Astrocyte of the spinal cord (primary cell): Measurements from ENCODE around the gene ERCC6L2.

Experiments used
- DNase-seq: peaks from one replicate; pipeline ENCODE4 v3.0.0; 2011; ENCODE audit warnings: low read depth, low spot score
- H3K4me3 ChIP-seq: 2 replicates; pipeline ENCODE4 v1.5.1; 2011; ENCODE audit warnings: low read depth, mild to moderate bottlenecking, low read length, moderate library complexity
- in situ Hi-C: cut with HindIII; loops from 2 replicates; pipeline ENCODE4 v1.10.0; 2017; ENCODE audit warnings: low sequenced_read_pairs
- TF ChIP-seq, protein P1 (sequence below): IDR thresholded peaks from 2 replicates; pipeline ENCODE4 v1.5.1; 2012; ENCODE audit warnings: low read depth, mild to moderate bottlenecking, low read length, inconsistent platforms

ERCC6L2 gene

DNA sequence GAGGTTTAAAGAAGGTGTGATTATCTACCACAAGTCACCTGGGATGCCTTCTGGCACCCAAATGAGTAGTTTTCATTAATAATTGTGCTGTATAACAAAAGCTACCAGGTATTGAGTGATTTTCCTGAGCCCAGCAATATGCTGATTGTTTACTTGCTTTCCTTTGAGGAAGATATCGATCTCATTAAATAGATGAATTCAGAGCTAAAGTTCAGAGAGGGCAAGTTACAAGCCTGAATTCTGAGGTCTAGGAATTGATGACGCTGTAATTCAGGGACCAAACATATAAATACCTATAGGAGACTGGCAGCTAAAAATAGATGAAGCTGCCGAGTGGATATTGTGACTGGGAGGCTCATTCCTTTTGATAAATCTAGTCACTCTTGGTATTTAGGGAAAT, 1.1 kb downstream of the ERCC6L2 start:
- TF ChIP-seq, protein P1, sequence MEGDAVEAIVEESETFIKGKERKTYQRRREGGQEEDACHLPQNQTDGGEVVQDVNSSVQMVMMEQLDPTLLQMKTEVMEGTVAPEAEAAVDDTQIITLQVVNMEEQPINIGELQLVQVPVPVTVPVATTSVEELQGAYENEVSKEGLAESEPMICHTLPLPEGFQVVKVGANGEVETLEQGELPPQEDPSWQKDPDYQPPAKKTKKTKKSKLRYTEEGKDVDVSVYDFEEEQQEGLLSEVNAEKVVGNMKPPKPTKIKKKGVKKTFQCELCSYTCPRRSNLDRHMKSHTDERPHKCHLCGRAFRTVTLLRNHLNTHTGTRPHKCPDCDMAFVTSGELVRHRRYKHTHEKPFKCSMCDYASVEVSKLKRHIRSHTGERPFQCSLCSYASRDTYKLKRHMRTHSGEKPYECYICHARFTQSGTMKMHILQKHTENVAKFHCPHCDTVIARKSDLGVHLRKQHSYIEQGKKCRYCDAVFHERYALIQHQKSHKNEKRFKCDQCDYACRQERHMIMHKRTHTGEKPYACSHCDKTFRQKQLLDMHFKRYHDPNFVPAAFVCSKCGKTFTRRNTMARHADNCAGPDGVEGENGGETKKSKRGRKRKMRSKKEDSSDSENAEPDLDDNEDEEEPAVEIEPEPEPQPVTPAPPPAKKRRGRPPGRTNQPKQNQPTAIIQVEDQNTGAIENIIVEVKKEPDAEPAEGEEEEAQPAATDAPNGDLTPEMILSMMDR, result no peak
- no peak overlapping the region for H3K4me3 ChIP-seq
- in situ Hi-C loops, result no loop called here
- DNase-seq, result no peak

DNA sequence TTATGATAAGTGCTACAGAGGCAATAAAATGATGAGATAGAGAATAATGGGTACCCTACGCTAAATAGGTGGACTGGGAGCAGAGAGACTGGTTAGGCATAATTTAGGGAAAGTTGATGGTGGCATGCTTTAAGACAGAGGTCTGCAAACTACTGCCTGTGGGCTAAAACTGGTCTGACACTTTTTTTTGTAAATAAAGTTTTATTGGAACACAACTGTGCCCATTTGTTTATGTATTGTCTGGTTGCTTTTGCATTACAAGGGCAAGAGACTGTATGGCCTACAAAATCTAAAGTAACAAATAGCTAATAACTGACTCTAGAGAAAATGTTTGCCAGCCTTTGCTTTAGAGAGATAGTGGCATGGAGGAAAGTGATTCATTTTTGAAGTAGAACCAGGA, 2.5 kb downstream of the ERCC6L2 start:
- TF ChIP-seq, protein P1, result no peak
- DNase-seq, result no peak
- in situ Hi-C loops, result no loop called here
- H3K4me3 ChIP-seq, result no peak overlapping the region

DNA sequence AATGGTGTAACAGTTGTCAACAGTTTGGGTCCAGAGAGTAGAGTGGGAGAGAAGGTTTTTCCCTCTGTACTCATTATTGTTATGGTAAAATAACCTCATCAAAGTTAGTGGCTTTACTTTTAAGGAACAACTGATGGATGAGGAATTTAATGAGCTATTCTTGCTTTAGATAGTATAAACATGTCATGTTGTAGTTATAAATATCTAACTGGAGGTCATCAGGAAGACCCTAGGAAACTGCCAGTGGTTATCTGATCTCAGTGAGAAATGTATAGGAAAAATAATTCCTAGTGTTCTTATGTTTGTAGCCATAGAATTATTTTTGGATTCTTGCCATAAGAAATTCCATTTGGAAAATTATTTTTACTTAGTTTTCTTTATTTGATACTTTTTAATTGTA, 4.1 kb downstream of the ERCC6L2 start:
- no peak for DNase-seq
- in situ Hi-C loops, result no loop called here
- TF ChIP-seq, protein P1, result no peak
- H3K4me3 ChIP-seq, result no peak overlapping the region

DNA sequence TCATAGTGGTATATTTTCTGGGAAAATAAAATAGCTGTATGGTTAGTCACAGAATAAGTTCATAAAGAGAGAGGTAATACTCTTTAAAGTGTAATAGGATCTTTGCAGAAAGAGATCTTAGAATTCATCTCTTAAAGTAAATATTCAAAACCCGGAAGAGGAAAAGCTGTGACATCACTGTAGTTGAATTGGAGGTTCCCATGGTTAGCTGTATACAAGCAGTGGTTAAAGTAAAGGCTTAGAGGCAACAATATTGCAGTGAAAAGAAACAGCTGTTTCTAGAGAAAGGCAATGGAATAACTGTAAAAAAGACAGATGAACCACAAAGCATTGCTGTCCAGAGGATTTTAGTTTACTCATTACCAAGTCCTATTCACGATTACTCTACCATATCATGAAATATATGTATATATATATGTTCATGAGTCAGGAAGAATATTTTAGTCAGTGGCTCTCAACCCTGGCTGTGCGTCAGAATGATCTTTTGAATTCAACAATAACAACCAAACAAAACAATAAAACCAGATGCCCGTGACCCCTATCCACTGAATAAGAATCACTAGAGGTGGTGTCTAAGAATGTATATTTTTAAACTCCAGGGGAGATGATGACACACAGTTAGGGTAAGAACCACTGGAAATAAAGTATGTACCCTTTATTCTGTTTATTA, 4.7 kb downstream of the ERCC6L2 start:
- TF ChIP-seq, protein P1, result no peak
- H3K4me3 ChIP-seq, result no peak overlapping the region
- DNase-seq, result peak; percentile 86
- in situ Hi-C loops, result no loop called here

DNA sequence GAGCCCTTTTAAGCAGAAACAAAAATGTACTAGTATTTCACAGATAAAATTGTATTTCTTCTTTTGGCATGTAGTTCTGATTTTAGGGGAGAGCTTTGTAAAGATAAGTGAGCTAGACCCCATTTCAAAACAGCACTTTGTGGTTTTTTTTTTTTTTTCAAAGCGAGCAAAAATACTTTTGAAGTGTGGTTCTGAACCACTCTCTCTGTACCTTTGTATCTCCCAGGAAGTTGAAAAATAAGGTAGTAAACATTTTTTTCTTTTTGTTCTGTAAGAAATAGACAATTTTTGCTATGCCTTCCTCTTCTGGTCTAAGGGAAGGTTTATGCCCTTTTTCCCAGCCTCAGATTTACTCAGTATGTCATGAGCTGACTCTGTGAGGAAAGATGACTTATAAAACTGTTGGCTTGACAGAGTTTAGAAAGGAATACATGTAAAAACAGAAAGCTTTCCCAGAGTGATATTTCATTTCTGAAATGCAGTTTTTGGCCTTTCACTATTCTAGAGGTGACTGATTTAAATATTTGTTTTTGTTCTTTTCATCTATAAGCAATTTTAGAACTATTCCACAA, 12.5 kb downstream of the ERCC6L2 start:
- H3K4me3 ChIP-seq, result no peak overlapping the region
- in situ Hi-C loops, result no loop called here
- DNase-seq, result no peak
- TF ChIP-seq, protein P1, result no peak

DNA sequence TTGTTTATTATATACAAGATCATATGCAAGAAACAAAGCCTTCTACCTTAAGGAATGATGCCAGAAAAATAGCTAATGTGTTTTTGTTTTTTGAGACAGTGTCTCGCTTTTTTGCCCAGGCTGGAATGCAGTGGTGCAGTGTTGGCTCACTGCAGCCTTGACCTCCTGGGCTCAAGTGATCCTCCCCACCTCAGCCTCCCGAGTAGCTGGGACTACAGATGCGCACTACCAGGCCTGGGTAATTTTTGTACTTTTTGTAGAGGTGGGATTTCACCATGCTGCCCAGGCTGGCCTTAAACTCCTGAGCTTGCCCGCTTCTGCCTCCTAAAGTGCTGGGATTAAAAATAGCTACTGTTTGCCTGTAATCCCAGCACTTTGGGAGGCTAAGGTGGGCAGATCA, 15.1 kb downstream of the ERCC6L2 start:
- in situ Hi-C loops, result no loop called here
- no peak for DNase-seq
- H3K4me3 ChIP-seq, result no peak overlapping the region
- TF ChIP-seq, protein P1, result no peak
